AG04449 (cell line): ENCODE data around the gene C1orf53.

Experiments used
- CTCF ChIA-PET: fragments of 350-600 bp; formaldehyde crosslinking; extraction: SDS; loops from one replicate; lab custom pipeline; 2021; ENCODE audit warnings: antibody characterized with exemption; lab: Yijun Ruan, JAX
- POLR2A ChIA-PET: fragments of 400-600, 350-600 bp; formaldehyde crosslinking; extraction: SDS; loops from one replicate; lab custom pipeline; 2020; ENCODE audit warnings: antibody characterized with exemption, inconsistent platforms; lab: Yijun Ruan, JAX
- DNase-seq: peaks from one replicate; pipeline ENCODE4 v3.0.0-alpha.2; 2010; ENCODE audit warnings: low read depth, low spot score
- H3K4me3 ChIP-seq: 2 replicates; pipeline ENCODE4 v1.5.1; 2011; ENCODE audit warnings: low read depth, mild to moderate bottlenecking, control low read depth, low read length
- TF ChIP-seq, protein P1 (sequence below): IDR thresholded peaks from one replicate; pipeline ENCODE4 v1.5.1; 2011; ENCODE audit warnings: mild to moderate bottlenecking, moderate library complexity, low read length, control low read depth, inconsistent platforms; ENCODE audit not compliant: insufficient read depth; ENCODE audit errors: missing control alignments

The C1orf53 gene

DNA sequence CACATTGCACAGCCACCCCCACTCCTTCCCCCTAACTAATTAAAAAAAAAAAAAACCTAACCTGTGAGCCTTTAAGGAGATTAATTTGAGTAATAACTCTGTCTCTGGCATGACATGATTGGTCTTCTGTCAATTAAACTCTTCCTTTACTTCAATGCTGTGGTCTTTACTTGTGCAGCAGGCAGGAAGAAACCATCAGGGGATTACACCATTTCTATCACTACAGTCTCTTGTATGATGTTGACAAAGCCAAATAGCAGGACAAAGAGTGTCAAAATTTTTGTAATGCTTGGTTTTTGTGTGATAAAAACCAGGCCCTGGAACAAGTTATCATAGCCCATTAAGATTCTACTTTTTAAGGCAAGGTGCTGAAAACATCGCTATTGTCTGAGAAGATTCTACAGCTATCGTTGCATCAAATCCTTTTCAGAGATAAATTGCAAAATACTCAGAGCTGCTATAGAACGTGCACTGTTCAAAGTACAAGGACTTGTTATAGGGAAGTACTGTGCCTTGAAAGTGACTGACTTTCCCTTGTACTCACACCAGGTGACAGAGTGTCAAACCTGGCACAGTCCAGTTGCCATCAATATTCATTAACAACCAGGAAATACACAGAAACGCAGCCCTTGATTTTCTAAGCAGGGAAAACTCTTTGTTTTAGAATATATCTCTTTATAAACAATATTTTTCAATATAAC lies 52.4 kb downstream of the C1orf53 start:
- TF ChIP-seq, protein P1, sequence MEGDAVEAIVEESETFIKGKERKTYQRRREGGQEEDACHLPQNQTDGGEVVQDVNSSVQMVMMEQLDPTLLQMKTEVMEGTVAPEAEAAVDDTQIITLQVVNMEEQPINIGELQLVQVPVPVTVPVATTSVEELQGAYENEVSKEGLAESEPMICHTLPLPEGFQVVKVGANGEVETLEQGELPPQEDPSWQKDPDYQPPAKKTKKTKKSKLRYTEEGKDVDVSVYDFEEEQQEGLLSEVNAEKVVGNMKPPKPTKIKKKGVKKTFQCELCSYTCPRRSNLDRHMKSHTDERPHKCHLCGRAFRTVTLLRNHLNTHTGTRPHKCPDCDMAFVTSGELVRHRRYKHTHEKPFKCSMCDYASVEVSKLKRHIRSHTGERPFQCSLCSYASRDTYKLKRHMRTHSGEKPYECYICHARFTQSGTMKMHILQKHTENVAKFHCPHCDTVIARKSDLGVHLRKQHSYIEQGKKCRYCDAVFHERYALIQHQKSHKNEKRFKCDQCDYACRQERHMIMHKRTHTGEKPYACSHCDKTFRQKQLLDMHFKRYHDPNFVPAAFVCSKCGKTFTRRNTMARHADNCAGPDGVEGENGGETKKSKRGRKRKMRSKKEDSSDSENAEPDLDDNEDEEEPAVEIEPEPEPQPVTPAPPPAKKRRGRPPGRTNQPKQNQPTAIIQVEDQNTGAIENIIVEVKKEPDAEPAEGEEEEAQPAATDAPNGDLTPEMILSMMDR = no peak
- ChIA-PET CTCF (no interaction called here), POLR2A (interaction anchor here (0.7 kb wide), 1 partner anchor 25 kb away, joined by 3 read pairs; no protein-coding TSS in a partner anchor)
- no peak overlapping the region for H3K4me3 ChIP-seq
- DNase-seq = no peak

DNA sequence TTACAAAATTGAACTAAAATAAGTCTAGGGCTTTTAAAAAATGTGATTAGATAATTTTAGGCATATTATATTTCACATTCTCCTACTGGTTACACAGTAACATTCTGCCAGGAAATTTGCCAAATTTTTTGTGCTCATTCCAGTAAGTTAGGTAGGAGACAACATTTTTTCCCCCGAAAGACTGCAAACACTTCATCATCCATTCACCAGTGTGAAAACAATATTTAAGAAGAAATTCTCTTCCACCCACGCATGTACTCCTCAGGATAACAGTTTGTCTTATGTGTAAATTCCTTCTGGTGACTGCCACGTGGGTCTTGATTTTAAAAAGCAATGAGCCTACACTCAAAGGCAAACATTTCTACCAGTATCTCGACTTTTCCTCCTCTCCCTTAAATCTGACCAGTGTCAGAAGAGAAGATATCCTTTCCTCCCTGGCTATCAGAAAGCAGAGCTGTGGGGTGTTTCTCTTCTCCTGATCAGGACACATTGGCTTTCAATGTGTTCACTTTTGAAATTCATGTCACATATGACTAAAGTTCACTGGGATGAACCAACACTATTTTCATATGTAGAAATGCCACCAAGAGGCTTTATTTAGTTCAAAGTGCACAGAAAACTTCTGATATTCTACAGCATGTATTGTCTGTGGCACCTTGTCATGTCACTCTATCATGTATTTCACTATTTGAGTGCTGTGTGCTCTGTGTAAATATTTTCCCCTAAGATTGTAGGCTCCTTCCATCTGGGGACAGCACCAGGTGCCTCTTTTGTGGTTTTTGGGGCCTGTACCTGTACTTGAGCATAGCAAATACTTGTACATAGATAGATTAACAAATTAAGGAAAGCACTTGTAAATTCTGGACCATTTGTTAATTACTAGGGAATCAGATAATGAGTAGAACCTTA lies 53.3 kb downstream of the C1orf53 start:
- peak; percentile 71 for DNase-seq
- ChIA-PET POLR2A (interaction anchor here (0.7 kb wide), 1 partner anchor 26 kb away, joined by 3 read pairs; no protein-coding TSS in a partner anchor), CTCF (no interaction called here)
- TF ChIP-seq, protein P1 = no peak
- H3K4me3 ChIP-seq = no peak overlapping the region
